Astrocyte of the spinal cord (primary cell): ENCODE measurements around the gene IL15.

Experiments used
- DNase-seq: peaks from one replicate; pipeline ENCODE4 v3.0.0; 2011; ENCODE audit warnings: low read depth, low spot score
- H3K4me3 ChIP-seq: 2 replicates; pipeline ENCODE4 v1.5.1; 2011; ENCODE audit warnings: low read depth, mild to moderate bottlenecking, low read length, moderate library complexity
- in situ Hi-C: cut with HindIII; loops from 2 replicates; pipeline ENCODE4 v1.10.0; 2017; ENCODE audit warnings: low sequenced_read_pairs
- TF ChIP-seq, protein P1 (sequence below): IDR thresholded peaks from 2 replicates; pipeline ENCODE4 v1.5.1; 2012; ENCODE audit warnings: low read depth, mild to moderate bottlenecking, low read length, inconsistent platforms

The IL15 gene

DNA sequence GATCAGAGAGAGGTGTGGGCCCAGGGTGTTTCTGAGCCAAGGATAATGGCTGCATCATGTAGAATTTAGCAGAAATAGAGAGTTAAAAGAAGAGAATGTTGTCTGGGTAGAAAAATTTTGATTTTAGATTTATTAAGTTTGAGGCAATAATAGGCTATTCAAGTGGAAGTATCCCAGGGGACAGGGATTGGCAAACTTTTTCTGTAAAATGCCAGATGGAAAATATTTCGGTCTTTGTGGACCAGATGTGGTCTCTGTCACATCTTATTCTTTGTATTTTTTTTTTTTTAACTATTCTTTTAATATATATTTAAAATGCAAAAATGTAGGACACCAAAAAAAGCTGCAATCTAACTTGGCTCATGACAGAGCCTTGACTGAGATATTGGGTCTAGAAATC, 33.1 kb downstream of the IL15 start:
- no peak for DNase-seq
- TF ChIP-seq, protein P1, sequence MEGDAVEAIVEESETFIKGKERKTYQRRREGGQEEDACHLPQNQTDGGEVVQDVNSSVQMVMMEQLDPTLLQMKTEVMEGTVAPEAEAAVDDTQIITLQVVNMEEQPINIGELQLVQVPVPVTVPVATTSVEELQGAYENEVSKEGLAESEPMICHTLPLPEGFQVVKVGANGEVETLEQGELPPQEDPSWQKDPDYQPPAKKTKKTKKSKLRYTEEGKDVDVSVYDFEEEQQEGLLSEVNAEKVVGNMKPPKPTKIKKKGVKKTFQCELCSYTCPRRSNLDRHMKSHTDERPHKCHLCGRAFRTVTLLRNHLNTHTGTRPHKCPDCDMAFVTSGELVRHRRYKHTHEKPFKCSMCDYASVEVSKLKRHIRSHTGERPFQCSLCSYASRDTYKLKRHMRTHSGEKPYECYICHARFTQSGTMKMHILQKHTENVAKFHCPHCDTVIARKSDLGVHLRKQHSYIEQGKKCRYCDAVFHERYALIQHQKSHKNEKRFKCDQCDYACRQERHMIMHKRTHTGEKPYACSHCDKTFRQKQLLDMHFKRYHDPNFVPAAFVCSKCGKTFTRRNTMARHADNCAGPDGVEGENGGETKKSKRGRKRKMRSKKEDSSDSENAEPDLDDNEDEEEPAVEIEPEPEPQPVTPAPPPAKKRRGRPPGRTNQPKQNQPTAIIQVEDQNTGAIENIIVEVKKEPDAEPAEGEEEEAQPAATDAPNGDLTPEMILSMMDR = no peak
- H3K4me3 ChIP-seq = no peak overlapping the region
- in situ Hi-C loops = no loop called here

DNA sequence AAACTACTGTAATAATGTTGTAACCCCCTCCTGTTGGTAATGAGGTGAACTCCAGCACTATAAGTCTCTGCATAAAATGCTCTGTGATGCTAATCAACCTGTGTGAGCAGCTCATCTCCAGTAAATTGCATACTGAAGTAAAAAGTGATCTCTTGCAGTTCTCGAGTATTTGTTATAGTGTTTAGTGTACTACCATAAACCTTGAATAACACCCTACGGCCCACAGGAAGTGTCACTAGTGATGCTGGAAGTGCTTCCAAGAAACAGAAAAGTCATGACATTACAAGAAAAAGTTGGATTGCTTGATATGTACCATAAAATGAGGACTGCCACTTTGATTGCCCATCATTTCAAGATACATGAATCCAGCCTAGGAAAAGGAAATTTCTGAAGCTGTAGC, 39.0 kb downstream of the IL15 start:
- in situ Hi-C loops = no loop called here
- no peak overlapping the region for H3K4me3 ChIP-seq
- DNase-seq = no peak
- TF ChIP-seq, protein P1 = no peak

DNA sequence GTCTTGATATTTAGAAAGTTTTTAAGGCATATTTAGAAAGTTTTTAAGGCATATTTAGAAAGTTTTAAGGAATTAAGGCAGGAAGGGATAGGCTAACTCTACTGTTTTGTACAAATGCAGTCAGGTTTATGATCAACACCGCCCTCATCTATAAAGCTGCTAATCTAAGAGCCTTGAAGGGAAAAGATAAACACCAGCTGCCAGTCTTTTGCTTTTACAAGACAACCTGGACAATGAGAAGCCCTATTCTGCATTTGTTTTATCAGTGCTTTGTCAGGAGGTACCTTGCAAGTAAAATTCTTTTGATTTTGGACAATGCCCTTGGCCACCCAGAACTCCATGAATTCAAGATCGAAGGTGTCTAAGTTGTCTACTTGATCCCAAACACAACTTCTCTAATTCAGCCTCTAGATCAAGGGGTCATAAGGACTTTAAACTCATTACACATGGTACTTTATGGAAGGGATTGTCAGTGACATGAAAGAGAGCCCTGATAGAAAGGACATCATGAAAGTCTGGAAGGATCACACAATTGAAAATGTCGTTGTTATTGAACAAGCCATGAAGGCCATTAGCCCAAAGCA, 39.8 kb downstream of the IL15 start:
- in situ Hi-C loops = no loop called here
- no peak for DNase-seq
- no peak overlapping the region for H3K4me3 ChIP-seq
- TF ChIP-seq, protein P1 = no peak

DNA sequence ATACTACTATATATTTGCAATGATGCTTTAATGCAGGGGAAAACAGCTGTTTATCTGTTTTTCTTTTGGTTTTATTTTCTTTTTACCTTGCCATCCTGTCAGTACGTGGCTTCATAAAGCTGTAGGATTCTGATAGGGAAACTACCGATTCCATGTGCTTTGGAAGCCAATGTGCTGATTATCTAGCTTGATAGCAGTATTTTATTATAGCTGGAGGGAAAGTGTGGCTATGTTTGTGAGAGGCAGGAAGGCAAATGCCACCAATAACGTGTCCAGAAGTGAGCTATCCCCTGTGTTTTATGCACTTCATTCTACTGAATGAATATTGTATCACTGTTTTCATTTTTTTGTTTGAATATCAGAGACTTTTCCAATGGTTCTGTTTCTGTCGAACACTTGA, 43.7 kb downstream of the IL15 start:
- no peak overlapping the region for H3K4me3 ChIP-seq
- no peak for DNase-seq
- in situ Hi-C loops = no loop called here
- TF ChIP-seq, protein P1 = no peak

DNA sequence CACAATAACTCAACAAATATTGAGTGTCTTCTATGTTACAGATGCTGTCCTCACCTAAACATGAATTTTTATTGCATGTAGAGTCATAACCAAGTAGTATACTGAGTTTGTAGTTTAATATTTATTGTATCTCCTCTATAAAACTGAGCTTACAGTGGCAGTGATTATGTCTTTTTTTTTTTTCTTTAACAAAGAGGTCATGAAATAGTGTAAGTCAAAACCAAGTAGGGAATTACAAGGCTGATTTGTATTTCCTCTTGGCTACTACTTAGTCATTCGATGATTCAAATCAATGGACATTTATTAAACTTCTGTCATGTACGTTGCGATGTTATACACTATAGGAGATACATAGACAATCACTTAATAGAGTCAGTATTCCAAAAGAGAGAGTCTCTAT, 48.4 kb downstream of the IL15 start:
- DNase-seq = peak; percentile 24
- no peak overlapping the region for H3K4me3 ChIP-seq
- in situ Hi-C loops = no loop called here
- TF ChIP-seq, protein P1 = no peak

DNA sequence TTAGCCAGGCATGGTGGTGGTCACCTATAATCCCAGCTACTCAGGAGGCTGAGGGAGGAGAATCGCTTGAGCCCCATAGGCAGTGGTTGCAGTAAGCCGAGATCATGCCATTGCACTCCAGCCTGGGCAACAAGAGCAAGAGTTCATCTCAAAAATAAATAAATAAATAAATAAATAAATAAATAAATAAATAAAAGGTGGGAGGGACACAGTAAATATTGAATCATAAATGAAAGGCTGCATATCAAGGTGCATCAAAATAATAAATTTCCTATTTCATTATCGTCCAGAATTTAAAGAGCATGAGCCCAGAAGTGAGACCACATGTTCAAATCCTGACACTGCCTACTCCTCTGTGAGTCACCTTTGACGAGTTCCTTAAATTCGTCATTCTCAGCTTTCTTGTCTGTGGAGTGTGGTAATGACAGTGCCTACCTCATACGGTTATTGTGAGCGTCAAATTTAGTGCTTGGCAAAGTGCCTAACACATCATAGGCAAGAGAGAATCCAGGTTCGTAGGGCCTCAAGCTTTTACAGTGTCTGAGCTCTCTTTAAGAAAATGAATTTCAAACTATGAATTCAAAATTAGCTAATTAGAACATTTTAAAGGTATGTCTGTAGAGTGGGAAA, 49.9 kb downstream of the IL15 start:
- H3K4me3 ChIP-seq = no peak overlapping the region
- peak; percentile 70 for DNase-seq
- in situ Hi-C loops = no loop called here
- TF ChIP-seq, protein P1 = no peak
